GM12865 (cell line): ENCODE results near the gene ERVFRD-1.

Experiments used
- DNase-seq: peaks from one replicate; pipeline ENCODE4 v3.0.0; 2010; ENCODE audit warnings: low read depth
- H3K4me3 ChIP-seq: 2 replicates; pipeline ENCODE4 v1.5.1; 2011; ENCODE audit warnings: mild to moderate bottlenecking, low read depth, low read length, control low read depth
- CTCF ChIP-seq: IDR thresholded peaks from 2 replicates; pipeline ENCODE4 v1.5.1; 2011; ENCODE audit warnings: low read length, control low read depth, low read depth, inconsistent platforms; ENCODE audit not compliant: insufficient read depth; ENCODE audit errors: missing control alignments

The ERVFRD-1 gene

GRCh38 chr6:11062715-11063114 is 48.8 kb downstream of the ERVFRD-1 start:
- no peak for TF ChIP-seq CTCF
- H3K4me3 ChIP-seq, result no peak overlapping the region
- no peak for DNase-seq

- no peak for TF ChIP-seq CTCF
- no peak overlapping the region for H3K4me3 ChIP-seq
- DNase-seq, result no peak
Observed at GRCh38 chr6:11062083-11062482, 49.4 kb downstream of the ERVFRD-1 start.

- no peak overlapping the region for H3K4me3 ChIP-seq
- TF ChIP-seq CTCF, result no peak
- no peak for DNase-seq
Observed at GRCh38 chr6:11058406-11058805, 53.1 kb downstream of the ERVFRD-1 start.

GRCh38 chr6:11056871-11057270 is 54.7 kb downstream of the ERVFRD-1 start:
- no peak for DNase-seq
- no peak for TF ChIP-seq CTCF
- no peak overlapping the region for H3K4me3 ChIP-seq

GRCh38 chr6:11055127-11055627 is 56.3 kb downstream of the ERVFRD-1 start:
- H3K4me3 ChIP-seq, result no peak overlapping the region
- TF ChIP-seq CTCF, result no peak
- no peak for DNase-seq

- H3K4me3 ChIP-seq, result no peak overlapping the region
- no peak for TF ChIP-seq CTCF
- DNase-seq, result no peak
Observed at GRCh38 chr6:11054722-11055121, 56.8 kb downstream of the ERVFRD-1 start.

- no peak for TF ChIP-seq CTCF
- H3K4me3 ChIP-seq, result no peak overlapping the region
- DNase-seq, result no peak
Observed at GRCh38 chr6:11053307-11053706, 58.2 kb downstream of the ERVFRD-1 start.
